Stimulated activated CD8-positive, alpha-beta memory T cell treated with anti-CD3 and anti-CD28 coated beads, Interleukin-7, amount 100 ng/mL, for 4 hours (primary cell): ENCODE measurements around the gene MELTF.

Experiments
- DNase-seq, 2 donors: peaks; one replicate each; pipeline ENCODE4 v3.0.0-alpha.2; 2020; ENCODE audit warnings: low read depth in 2 of 2

Gene MELTF

DNA sequence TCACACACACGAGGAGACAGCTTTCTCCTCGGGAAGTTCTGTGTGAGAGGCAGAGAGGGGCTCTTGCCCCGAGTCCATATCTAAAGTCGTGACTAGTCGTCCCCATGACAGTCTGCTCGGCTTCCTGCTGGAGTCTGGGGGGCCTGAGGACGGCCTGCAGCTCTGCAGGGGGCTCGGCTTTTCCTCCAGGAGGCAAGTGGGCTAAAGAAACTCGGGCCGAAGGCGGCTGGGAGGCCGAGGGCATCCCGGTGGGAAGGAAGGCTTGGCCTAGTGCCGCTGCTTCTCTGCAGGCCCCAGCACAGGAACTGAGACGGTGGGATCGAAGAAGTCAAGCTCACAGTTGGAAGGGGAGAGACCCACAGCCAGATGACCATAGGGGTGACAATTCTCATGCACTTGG, 35.6 kb downstream of the MELTF start:
- no peak for DNase-seq

GRCh38 chr3:196992461-196993065, 37.1 kb downstream of the MELTF start:
- no peak for DNase-seq

DNA sequence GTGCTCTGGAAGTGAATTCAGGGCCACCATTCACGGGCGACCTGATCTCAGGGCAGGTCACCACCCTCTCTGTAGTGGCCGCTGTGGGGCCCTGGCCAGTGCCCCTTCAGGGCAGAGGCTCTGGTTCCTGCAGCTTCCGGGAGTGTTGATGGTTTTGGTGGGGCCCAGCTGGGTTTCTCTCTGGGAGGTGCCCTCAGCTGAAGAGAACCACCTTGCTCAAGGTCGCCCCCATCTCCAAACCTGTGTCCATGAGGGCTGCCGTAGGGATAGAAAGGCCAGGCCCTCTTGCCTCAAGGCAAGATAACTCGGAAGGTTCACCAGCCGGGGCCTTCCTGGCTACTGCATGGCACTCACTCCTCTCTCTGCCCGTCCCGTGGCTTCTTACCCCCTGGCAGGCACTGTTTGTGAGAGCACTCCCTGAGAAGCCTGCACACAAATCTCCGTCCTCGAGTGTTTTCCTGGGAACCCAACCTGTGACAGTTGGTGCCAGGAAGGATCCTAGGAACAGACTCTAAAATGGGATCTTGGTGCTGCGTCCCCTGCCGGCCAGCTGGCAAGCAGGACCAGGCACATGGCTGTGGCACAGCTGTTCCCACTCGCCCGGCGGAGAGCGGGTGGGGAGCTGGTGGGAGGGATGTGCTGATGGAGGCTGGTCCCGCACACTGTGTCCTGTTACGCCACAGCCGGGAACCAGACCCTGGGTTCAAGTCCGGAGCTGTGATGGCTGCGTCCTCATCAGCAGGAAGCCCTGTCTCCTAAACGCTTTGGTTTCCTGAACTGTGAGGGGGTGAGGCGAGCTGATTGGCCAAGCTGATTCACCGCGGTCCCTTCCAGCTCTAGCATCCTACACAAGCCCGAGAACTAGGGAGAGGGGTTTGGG, 37.8 kb downstream of the MELTF start:
- no peak for DNase-seq

DNA sequence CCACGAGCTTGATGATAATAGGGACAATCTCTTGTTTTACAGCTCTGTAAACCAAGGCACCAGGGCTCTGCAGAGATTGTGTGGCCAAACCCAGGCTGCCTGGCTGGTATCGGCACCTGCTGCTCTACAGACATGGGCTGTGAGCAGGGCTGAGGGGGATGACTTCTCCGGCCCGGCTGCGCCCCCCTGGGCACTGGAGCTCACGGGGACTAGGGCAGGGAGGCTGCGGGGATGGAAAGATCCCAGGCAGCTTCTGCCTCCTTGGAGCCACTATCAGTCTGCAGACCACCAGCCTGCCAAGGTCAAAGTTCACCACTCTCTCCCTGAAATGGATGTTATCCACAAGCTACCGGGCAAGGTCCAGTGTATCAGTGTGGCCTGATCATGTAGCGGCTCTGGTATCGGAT, 39.0 kb downstream of the MELTF start:
- no peak for DNase-seq

- no peak for DNase-seq
Measured at GRCh38 chr3:196989721-196990262, 39.8 kb downstream of the MELTF start.

DNA sequence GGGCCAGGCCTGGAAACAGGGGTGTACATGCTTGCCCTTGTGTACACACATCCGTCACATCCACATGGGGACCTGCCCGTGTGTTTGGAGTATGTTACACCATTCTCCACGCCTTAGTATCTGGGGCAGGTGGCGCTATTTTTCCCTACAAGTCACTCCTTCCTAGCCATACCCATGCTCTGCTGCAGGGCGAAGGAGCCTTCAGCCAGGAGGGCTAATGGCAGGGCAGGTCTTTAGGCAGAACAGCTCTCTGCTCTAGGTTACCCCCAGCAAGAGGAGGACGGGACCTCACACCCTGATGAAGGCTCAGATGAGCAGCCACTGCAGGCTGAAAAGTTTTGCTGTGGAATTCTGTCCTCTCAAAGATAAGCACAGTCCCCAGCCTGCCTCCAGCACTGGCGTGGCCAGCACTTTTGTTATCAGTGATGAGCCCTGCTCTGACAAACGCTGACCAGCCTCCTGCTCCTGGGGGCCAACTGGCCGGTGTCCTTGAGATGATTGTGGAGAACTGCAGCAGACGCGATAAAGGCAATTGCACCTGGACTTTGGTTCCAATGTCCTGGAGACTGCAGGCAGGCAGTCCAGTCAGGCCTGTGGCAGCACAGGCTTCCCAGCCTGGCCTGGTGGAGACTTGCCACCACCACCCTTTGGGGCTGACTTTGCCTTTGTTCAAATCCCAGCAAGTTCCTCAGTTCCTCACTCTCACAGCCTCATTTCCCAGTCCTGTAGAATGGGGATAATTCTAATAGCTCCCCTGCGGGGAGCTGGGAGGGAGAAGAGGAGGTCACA, 41.2 kb downstream of the MELTF start:
- no peak for DNase-seq

DNA sequence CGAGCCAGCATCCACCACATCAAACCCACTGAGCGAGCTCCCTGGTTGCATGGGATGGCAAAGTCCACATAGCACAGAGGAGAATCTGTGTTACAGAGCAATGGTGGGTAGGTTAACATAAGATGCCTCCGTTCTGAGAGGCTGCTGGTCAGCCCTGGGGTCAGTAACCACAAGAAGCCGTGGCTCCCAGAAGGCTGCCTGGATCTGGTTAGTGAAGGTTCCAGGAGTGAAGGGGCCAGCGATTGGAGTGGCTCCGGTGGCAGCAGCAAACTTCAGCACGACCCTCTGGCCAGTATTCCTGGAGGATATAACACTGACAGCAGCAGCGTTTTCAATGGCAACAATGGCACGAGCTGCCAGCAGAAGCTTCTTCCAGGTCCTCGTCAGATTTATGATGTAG, 42.6 kb downstream of the MELTF start:
- DNase-seq, result no peak

DNA sequence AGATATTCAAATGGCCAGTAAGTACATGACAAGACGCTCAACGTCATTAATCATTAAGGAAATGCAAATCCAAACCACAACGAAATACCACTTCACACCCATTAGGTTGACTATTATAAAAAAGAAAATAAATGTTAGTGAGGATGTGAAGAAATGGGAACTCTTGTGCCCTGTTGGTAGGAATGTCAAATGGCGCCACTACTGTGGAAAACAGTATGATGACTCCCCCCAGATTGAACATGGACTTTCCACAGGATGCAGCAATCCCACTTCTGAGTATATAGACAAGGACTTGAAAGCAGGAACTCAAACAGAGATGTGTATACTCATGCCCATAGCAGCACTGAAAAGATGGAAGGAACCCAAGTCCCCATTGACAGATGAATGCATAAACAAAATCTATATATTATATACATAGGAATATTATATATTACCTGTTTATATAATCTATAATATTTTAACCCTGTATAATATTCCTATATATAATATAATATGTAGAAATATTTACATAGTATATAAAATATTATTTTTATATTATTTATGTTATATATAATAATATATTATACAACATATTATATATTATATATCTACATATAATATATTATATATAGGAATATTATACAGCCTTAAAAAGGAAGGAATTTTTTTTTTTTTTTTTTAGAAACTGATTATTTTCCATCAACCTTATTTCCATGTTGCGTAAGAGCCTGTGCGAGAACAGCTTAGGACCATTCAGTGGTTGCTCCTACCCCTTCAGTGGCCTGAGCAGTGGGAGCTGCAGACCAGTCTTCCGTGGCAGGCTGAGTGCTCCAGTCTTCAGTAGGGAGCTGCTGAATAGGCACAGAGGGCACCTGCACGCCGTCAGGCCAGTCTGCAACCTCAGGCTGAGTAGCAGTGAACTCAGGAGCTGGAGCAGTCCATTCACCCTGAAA, 43.4 kb downstream of the MELTF start:
- DNase-seq, result no peak

DNA sequence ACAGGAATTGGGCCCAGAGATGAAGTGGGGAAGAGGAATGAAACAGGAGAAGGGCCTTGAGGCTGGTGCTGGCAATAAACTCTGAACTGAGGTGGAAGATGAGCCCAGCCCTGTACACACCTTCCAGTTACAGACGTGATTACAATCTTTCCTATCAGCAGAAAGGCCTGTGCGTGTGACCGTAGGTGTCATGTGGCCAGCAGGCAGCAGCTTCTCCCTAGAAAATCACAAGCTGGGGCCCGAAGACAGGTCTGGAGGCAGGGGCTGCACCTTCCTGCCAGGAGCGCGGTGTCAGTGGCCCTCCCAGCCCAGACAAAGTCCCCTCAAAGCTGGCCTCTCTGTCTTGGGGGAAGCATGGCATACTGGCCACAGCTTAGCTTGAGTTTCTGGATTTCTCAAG, 44.3 kb downstream of the MELTF start:
- DNase-seq, result no peak

GRCh38 chr3:196983186-196983585, 46.4 kb downstream of the MELTF start:
- DNase-seq, result no peak

GRCh38 chr3:196981657-196982056, 48.0 kb downstream of the MELTF start:
- no peak for DNase-seq

DNA sequence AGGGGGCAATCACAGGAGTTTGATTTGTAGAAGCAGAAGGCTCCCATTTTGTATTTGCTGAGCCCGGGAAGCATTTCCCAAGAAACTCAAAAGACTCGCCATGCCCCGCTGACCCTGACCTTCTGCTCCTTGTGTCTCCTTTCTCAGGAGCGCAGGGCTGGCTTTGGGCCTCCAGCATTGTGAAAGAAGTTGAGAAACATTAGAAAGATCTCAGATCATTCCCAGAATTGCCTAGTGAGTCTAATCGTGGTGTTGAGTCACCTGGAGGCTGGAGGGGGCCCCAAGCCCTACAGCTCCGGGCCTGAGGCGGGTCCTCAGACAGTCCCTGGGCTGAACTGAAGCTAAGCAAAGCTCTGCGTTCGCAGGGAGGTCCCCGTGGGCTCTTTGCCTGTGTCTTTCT, 50.1 kb downstream of the MELTF start:
- DNase-seq, result no peak

DNA sequence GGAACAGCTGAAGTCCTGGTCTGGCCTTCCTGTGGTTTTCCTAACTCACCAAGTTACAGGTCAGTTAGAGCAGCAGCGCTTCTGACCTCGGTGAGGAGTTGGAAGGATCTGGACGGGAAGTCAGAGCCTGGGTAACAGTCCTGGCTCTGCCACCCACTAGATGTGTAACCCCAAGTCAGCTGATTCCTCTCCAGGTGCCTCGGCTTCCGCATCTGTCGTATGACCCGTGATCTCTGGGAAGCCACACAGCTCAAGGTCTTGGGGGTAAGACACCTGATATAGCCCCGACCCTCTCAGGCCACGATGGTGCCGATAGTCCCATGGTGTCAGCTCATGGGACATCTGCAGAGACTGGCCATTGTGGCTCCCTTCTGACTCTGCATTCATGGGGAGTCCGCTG, 52.7 kb downstream of the MELTF start:
- no peak for DNase-seq

DNA sequence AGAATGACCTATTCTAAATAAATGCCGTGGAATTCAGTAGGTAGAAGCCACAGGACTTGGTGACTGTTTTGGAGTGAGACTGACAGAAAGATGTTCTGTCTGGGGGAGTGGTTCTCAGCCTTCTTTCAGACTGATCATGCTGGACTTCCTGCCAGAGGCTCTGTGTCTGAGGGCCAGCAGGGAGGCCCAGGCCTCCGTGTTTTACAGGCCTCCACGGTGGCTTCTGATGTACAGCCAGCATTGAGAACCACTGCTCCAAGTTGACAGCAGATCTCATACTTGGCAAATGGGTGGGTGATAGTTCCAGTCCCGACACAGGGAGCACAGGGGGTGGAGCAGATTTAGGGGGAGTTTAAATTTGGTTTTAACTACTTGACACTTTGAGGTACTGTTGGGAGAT, 54.3 kb downstream of the MELTF start:
- no peak for DNase-seq

DNA sequence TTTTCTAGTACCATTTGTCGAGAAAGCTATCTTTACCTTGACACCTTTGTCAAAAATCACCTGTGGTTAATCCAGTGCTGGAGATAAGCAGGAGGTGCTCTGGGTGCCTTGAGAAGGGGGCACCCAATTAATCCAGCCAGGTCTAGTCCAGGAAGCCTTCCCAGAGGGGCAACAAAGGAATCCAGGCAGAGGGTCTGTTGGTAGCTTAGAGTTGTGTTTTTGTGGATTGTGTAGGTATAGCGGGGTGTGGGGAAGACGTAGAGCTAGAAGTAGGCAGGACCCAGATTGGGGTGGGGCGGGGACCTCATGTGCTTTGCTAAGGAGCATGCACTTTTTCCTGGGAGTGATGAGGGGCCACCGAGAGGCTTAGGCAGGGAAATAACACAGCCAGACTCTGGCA, 55.0 kb downstream of the MELTF start:
- DNase-seq, result no peak

GRCh38 chr3:196971094-196971698, 58.4 kb downstream of the MELTF start:
- DNase-seq, result no peak

DNA sequence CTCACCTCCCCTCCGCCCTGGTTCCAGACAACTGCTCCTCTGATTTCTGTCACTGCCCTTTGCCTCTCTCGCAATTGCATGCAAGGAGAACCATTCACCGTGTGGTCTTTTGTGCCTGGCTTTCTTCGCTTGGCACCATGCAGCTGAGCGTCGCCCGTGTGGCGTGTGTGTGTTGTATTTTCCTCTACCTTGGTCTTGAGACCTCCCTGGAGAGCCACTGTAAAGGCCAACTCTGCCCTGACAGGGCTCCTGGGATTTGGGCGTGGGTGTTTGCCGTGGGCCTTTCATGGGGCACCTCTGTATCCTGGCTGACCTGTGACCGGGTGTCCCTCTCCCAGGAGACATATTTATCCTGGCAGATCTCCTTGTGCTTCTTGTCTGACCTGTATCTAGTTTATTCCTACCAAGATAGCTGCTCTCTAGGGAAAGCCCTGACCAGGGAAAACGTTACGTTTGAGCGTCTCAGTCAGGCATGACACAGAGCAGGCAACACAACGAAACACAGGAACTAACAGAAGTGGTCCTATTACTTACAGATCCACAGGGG, 59.0 kb downstream of the MELTF start:
- DNase-seq, result no peak

GRCh38 chr3:196969660-196970546, 59.7 kb downstream of the MELTF start:
- DNase-seq, result peak; percentile 11 to 60

- DNase-seq, result peak in 1 of 2 donors; percentile 25
Measured at GRCh38 chr3:196969134-196969659, 60.4 kb downstream of the MELTF start.
